8988T (cell line): ENCODE measurements around the gene MYLIP.

Source experiments
- DNase-seq: peaks from one replicate; pipeline ENCODE4 v3.0.0; 2011

MYLIP gene

GRCh38 chr6:16108921-16109658 is 19.8 kb upstream of the MYLIP start:
- no peak for DNase-seq

DNA sequence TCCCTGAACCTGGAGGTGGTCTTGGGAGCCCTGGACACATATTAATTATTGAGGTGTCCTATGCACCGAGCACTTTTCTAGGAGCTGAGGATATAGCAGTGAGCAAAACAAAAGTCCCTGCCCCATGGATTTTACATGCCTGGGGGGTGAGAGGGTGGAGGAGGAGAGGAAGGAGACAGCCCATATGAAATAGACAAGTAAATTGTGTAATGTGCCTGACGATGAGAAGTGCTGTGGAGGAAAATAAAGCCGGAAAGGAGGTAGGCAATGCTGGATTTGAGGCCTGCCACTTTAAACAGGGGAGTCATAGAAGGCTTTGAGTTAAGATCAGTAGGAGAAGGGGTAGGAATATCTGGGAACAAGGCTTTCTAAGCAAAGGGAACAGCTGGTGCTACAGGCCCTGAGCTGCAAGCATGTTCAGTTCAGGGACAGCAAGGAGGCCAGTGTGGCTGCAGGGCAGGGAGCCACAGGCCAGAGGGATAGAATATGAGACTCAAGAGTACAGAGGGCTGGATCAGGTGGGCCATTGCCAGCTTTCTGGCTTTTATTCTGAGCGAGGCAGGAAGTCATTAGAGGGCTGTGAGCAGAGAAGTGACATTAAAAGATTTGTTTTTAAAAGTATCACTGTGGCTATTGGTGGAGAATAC is 19.1 kb upstream of the MYLIP start:
- DNase-seq, result no peak

DNA sequence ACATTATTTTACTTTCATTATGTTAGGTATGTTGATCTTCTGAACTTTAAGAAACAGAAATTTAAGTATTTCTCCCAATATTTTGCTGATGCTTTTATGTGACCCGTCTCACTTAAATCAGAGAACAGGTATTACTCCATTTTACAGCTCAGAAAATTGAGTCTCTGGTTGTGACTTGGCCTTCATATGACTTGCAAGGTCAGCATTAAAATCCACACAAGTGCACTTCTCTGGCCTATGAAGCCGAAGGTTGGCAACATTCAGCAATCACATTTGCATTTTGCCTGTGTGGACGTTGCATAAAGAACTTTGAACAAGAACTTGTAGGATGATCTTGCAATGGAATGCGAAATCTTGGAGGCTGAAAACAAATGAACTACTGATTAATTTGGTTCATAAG is 10.1 kb upstream of the MYLIP start:
- no peak for DNase-seq

DNA sequence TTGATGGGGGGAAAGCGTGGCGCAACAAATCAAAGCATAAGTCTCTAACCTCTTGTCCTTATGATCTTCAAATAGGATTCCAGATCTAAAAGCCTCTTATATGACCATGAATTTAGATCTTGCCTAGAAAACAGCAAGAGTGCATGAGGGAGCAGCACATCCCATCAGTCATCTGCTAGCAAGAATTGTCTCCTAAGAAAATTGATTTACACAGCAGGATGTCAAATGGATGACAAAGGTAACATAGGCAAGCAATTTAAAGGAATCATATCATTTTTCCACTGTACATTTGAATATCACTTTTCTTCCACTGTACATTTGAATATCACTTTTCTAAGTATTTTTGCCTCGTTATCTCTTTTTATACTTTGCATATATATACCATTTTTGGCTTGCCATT is 7.5 kb upstream of the MYLIP start:
- no peak for DNase-seq

DNA sequence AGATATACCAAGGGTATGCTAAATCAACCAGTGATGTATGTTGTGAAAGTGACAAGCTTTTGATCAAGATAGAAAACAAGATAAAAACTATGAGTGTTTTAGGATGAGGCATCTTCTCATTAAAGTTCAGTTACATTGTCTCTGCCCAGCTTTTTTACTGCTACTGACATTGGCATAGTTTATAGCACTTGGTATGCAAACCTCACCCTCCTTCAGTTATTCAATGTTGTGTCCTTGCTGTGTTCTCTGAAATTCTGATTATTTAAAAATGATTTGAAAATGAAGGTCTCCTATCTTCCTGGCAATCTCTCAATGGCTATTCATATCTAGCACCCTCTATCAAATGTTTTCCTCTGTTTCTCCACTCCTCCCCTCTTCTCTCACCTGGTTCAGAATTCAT is 6.7 kb upstream of the MYLIP start:
- no peak for DNase-seq

- DNase-seq, result no peak
Measured at GRCh38 chr6:16124198-16125180, 4.4 kb upstream of the MYLIP start.

GRCh38 chr6:16126056-16126455 is 2.8 kb upstream of the MYLIP start:
- no peak for DNase-seq

DNA sequence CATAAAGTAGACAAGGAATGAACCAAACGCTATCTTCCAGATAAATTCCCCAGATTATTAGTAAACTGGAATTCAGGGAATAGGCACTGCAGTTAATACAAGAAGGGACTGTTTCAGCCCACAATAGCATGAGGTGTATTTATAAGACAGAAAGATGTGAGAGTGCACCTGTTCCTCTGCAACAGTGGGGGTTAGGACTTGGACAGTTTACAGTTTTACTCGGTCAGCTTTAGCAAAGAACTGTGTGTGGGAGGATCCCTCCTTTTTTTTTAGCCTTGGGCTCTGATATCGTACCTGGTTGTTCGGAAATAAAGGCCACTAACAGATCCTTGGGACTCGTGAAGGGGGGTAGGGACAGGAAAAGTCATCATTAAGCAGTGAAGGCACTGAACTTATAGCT is 2.0 kb upstream of the MYLIP start:
- no peak for DNase-seq

- no peak for DNase-seq
Measured at GRCh38 chr6:16127471-16127870, 1.4 kb upstream of the MYLIP start.

DNA sequence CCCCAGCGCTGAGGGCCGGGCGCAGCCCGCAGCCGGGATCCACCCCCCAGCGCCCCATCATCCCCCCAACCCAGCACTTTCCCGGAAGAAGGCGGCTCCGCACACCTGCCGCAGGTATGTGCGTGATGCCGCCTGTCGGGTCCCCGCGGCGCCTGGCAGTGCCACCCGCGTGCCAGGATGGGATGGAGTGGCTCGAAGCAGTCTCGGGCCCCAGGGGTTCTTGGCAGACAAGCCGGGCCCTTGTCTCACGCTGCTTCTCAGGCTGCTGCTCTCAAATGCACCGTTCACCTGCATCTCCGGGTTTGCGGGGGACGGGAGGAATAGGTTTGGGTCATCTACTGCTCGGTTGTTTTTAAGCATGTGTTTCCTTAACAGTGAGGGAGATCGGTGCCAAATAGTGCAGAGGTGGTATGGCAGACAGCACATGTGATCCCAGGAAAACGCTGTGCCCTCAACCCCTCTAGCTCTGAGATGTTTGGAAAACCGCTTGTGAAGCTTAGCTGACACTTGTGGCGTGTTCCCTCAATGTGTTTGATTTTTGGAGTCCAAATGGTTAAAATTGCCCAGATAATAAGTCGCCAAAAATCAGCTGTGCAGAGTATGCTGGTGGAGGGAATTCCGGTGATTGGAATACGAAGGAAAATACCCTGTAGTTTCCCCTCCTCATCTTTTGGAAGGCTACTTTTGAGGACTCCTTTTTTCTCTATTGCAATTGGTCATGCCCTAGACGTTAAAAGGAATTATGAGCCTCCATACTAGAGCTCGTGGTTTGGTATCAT is 926 bp downstream of the MYLIP start:
- DNase-seq, result no peak

DNA sequence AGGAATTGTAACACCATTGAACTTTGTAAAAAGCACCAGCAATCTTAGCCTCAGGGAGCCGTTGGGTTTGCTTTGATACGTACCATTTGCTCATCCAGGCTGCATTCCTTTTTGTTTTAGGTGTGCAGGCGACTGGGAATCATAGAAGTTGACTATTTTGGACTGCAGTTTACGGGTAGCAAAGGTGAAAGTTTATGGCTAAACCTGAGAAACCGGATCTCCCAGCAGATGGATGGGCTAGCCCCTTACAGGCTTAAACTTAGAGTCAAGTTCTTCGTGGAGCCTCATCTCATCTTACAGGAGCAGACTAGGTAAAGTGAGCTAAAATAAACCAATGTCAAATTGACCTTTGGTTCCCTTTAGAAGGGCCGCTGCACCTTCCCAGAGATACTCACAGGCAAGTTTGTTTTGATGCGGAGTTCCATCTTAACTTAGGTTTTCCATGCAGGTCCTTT is 1.6 kb downstream of the MYLIP start:
- no peak for DNase-seq

GRCh38 chr6:16130932-16131387 is 2.1 kb downstream of the MYLIP start:
- no peak for DNase-seq

GRCh38 chr6:16132909-16133308 is 4.0 kb downstream of the MYLIP start:
- DNase-seq, result no peak

DNA sequence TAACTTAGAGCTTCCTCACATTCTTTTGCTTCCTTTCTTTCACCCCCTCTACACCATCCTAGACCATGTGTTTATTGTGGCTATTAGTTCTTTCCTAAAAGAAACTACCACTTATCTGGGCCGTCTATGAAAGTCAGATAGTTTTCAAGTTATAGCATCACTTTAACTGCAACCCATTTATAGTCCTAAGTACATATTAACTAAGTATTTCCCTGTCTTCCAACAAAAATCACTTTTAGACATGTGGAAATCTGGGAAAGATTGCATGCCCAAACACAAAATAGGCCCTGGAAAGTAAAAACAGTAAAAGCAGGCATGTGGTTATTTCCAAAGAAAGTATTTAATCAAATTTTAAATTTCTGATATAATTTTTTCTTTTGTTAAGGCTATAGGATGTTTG is 5.5 kb downstream of the MYLIP start:
- DNase-seq, result no peak

GRCh38 chr6:16135066-16135465 is 6.2 kb downstream of the MYLIP start:
- no peak for DNase-seq

DNA sequence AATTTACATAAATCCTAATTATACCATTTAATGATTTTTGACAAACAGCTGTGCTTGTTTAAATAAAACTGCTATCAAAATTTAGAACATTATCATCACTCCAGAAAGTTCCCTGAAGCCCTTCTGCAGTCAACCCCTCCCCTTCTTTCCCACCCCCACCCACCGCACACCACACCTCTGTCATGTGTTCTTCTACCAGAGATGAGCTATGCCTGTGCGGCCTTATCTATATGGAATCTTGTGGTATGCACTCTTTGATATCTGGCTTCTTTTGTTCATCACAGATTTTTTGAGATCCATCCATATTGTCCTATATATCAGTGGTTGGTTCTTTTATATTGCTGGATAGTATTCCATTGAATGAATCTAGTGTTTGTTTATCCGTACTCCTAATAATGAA is 7.2 kb downstream of the MYLIP start:
- no peak for DNase-seq

GRCh38 chr6:16136621-16137450 is 8.0 kb downstream of the MYLIP start:
- no peak for DNase-seq

DNA sequence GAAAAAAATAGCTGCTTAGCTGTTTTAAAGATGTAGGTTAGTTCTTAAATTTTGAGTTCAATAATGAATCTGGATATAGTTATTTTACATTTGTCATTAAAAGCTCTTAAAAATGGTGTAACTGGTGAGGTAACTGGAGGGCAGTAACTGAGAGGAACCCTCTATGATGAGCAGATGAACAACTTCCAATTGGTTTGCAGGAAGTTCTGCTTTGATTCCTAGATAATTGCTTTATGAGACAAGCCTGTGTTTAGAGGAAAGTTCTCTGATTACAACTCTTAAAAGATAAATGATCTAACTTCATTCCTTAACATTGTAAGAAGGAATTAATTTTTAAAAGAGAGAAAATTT is 8.5 kb downstream of the MYLIP start:
- DNase-seq, result no peak

GRCh38 chr6:16139556-16139955 is 10.7 kb downstream of the MYLIP start:
- no peak for DNase-seq

GRCh38 chr6:16140607-16141006 is 11.7 kb downstream of the MYLIP start:
- DNase-seq, result no peak

GRCh38 chr6:16141514-16141913 is 12.6 kb downstream of the MYLIP start:
- DNase-seq, result no peak

- no peak for DNase-seq
Measured at GRCh38 chr6:16145038-16145437, 16.2 kb downstream of the MYLIP start.
